ENCODE data around the gene MMEL1.
"Not testable (repeated sequence)": the region's sequence is repeated elsewhere in the genome, so short reads cannot be mapped to it uniquely, and the experiment has no call there.

Gene MMEL1

DNA sequence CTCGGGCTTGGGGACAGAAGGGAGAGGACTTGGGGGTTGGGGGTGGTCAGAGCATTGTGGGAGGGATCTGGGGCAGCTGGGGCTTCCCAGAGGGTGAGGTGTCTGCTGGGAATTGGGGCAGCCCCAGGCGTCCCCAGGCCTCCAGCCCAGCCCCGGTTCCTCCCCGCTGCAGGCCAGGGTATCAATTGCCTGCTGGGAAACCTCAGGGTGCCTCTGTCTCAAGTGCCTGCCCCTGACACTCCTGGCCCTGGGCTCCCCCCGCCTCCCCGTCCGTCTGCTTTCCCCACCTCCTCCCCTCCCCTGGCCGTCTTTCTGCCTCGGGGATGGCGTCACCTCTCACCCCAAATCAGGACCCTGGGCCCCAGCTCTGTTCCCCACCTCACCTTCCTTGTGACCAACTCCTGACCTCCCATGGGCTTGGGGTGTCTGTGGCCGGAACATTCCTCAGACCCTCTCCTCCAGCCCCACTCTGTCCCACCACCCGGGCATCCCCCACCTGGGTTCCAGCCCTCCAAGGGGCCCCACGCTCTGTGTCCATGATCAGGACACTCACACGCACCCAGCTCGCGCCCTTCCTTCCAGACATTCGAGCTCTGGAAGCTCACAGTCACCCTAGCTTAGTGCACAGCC, 64.5 kb downstream of the MMEL1 start:
- not testable (repeated sequence) for FAIRE-seq

DNA sequence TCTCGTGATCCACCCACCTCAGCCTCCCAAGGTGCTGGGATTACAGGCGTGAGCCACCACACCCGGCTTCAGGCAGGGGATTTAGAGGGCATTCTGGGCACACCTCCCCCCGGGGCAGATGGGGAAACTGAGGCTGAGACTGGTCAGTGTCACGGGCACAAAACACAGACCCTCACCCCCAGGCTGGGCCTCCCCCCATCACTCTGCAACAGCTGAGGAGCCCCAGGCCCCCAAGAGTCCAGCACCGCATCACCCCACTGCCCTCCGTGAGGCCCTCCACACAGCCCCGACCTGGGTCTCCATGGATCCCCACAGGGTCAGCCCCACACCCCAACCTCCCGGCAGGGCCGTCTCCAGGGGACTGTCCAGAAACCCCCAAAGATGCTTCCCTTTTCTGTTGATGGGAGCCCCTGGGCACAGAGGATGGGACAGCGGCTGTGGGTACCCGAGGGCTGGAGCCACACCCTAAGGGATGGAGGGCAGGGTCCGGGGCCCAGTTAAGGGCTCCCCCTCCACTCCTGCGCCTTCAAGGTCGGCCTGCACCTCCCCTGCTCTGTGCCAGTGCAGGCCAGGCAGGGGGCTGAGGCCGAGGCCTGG, 65.6 kb downstream of the MMEL1 start:
- no peak for FAIRE-seq

DNA sequence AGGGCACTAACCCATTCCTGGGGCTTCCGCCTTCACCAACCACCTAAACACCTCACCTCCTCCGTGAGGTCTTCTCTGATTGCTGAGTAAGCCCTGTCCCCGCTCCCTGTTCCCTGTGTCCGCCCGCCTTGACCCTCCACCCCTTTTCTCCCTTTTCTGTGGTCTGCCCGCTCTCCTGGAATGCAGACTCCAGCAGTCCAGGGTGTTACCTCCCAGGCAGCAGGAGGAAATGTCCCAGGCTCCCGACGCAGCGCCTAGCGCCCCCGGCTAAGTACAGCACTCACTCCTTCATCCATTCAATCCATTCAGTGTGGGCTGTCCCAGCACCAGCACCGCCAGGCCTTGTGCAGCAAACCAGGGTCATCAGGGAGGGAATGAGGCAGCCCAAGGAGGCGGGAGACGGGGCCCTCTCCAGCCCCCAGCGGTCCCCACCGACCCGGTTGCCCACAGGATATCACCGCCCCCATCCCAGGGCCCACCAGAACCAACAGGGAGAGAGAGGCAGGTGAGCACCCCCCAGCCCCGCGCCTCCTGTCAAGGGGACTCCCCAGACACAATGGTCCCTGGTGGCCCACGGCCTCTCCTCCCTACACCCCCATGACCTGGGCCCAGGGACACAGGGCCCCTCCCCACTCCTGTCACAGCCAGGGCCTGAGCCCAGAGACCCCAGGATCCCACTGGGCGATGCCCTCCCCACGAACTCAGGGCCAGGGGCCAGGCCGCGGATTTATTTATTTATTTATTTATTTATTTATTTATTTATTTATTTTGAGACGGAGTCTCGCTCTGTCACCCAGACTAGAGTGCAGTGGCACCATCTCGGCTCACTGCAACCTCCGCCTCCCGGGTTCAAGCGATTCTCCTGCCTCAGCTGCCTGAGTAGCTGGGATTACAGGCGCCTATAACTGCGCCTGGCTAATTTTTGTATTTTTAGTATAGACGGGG, 66.4 kb downstream of the MMEL1 start:
- no peak for FAIRE-seq

DNA sequence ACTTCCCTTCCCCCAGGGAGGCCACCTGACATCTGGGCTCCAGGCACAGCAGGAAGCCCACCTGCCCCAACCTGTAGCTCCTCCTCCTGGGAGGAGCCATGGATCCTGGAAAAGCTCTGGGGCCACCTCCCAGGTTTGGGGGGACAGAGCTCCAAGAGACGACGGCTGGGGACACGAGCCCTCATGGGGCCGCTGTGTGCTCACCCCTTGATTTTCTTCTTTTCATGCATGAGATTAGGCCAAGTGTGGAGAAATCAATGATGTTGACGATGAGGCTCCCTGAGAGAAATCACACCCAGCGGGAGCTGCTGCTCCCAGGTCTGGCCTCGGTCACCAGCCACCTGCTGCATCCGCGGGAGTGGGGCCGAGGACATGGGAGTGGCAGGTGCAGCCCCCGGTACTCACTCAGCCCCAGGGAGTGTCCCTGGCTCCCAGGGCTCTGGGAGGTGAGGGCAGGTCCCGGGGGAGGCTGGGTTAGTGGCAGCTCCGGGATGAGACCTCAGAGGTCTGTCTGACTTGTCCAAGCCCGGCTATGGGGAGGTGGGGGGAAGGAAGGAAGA, 67.9 kb downstream of the MMEL1 start:
- FAIRE-seq, result no peak

DNA sequence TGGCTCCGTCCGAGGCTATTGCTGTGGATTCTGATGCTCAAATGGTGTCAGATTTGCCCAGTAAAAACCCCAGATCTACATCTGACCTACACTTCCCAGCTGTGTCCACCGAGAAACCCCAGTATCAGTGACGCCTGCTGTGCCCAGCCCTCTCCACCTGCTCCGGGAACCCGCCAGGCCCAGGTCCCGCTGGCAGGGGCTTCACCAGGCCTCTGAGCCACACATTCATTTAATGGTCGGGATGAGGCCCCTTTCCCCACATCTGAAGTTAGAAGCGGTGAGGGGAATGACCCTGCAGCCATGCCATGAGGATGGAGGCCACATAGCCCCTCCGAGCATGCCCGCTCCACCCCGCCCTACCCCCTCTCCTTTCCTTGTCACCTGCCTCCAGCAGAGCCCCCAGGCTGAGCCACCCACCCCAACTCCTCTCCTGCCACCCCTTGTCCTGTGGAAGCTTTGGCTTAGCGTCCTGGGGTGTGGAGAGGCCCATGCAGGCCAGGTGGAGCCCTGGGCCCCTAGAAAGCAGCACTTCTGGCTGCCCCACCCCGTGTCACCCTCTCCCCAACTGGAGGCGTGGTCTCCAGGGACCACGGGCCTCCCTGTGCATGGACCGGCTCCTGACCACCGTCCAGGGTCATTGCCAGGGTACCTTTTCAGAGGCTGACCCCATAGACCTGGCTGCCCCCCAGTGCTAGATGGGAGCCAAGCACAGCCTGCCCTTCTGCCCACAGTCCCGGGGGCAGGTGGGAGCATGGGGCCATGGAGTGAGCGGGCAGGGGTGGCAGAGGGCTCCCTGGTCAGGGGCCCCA, 68.6 kb downstream of the MMEL1 start:
- FAIRE-seq, result no peak

DNA sequence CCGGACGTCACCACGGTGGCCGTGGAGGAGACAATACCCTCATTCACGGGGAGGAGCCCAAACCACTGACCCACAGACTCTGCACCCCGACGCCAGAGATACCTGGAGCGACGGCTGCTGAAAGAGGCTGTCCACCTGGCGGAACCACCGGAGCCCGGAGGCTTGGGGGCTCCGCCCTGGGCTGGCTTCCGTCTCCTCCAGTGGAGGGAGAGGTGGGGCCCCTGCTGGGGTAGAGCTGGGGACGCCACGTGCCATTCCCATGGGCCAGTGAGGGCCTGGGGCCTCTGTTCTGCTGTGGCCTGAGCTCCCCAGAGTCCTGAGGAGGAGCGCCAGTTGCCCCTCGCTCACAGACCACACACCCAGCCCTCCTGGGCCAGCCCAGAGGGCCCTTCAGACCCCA, 69.6 kb downstream of the MMEL1 start:
- FAIRE-seq, result no peak

DNA sequence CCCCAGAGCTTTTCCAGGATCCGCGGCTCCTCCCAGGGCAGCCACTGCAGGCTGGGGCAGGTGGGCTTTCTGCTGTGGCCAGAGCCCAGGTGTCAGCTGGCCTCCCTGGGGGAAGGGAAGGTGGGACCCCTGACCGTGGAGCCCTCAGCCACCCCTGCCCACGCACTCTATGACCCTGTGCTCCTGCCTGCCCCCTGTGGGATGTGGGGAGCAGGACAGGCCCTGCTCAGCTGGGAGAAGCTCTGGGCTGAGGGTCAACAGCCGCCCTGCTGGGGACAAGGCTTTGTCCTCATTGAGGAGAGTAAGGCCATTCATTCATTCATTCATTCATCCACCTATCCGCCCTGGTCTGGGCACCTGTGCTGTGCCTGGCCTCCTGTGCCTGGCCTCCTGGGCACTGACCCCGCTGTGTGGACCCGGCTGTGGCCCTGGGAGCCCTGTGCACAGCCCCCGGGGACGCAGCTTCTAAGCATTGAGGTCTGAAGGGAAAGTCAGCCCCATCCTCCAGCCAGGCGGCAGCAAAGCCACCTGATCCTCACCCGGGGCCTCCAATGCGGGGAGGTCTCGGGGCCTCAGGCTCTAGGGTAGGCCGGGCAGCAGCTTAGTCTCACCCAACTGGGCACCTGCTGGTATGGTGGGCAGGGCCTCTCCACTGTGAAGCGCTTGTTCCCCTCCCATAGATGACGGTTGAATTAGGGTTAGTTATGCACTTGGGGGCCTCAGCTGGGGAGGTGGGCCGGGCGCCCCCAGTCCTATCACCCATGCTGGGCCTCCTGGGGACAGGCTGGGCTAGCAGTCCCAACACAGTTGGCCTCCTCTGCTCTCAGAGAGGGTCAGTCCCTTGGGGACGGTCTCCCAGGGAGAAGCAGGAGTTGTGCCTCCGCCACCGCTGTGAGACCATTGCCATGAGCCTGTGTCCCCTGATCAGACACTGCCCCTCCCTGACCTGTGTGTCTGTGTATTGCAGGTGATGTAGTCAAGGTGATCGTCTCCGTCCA, 70.6 kb downstream of the MMEL1 start:
- no peak for FAIRE-seq

DNA sequence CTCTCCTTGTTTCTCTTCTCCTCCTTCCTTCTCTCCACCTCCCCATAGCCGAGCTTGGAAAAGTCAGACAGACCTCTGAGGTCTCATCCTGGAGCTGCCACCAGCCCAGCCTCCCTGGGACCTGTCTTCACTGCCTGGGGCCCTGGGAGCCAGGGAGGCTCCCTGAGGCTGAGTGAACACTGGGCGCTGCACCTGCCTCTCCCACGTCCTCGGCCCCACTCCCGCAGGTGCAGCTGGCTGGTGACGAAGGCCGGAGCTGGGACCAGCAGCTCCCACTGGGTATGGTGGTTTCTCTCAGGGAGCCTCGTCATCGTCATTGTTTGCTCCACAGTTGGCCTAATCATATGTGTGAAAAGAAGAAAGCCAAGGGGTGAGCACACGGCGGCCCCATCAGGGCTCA, 71.4 kb downstream of the MMEL1 start:
- FAIRE-seq, result no peak

DNA sequence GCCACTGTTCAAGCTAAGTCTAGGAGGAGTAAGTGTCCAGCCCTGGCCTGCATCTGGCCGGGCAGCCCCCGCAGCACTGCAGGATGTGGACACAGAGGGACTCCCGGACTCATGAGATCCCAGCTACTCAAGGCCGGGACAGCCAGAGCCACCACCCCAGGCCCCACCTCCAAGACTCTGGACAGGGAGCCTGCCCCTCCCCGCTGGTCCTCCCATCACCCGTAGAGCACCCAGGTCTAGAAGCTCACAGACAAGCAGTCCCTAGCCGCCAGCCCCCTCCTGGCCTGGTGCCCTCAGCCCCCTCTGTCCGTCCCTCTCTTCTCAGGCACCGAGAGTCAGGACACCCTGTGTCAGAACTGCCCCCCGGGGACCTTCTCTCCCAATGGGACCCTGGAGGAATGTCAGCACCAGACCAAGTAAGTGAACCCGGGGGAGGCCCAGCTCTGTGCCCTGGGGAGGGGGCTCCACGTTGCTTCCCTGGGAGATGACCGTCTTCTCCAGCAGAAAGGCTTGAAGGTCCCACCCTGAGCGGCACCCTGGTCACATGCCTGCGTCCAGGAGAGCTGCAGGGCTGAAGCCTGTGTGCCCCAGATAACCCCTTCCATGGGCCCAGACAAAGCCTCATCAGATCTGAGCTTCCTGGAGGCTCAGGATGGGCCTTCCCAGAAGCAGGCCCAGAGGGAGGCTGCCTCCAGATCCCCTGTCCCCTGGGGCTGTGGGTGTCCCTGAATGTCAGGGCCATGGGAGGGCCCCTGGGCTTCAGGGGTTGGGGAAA, 72.3 kb downstream of the MMEL1 start:
- no peak for FAIRE-seq

DNA sequence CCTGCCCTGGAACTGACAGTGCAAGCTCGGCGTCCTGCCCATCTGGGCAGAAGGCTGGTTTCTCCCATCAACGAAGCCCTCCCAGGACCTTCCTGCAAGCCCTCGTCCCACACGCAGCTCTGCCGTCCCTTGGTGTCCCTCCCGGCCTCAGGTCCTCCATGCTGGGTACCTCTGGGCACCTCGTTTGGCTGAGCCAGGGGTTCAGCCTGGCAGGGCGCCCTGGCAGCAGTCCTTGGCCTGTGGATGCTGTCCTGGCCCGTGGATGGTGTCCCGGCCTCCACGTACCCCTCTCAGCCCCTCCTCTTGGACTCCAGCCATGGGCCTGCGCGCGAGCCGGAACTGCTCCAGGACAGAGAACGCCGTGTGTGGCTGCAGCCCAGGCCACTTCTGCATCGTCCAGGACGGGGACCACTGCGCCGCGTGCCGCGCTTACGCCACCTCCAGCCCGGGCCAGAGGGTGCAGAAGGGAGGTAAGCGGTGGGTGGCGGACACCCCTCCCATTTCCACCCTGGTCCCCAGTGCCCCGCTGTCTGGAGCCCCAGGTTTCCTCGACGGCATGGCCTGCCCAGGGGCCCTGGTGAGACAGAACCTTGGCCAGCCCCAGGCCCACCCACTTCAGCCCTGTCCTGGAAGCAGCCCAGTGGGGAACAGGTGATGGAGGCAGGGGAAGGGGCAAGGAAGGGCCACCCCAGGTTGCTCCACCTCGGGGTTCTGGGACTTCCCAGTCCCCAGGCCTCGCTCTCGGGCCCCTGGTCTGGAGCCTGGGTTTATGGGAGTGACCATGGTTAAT, 73.1 kb downstream of the MMEL1 start:
- no peak for FAIRE-seq

DNA sequence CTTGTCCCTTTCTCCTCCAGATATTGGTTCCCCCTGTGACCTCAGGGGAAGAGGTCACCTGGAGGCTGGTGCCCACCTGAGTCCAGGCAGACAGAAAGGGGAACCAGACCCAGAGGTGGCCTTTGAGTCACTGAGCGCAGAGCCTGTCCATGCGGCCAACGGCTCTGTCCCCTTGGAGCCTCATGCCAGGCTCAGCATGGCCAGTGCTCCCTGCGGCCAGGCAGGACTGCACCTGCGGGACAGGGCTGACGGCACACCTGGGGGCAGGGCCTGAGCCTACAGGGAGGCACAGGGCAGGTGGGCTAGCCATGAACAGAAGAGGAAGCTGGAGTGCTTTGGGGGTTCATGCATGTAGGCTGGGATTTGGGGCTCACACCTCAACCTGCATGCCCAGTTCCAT, 74.0 kb downstream of the MMEL1 start:
- FAIRE-seq, result no peak

DNA sequence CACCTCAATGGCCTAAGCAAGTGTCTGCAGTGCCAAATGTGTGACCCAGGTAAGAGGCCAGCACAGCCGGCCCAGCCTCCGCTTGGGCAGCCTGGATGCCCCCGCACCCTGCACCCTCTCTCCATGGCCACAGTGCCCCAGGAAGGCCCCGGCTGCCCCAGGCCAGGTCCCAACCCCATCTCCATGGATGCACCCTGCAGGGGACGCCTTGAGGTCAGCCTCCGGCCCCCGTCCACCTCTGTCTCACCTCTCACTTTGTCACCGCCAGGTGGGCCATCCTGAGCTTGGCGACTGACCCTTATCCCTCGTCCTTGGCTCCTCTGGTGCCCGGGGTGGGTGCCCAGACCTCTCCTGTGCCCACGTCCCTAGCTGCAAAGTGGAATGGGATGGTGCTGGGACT, 74.4 kb downstream of the MMEL1 start:
- FAIRE-seq, result no peak

DNA sequence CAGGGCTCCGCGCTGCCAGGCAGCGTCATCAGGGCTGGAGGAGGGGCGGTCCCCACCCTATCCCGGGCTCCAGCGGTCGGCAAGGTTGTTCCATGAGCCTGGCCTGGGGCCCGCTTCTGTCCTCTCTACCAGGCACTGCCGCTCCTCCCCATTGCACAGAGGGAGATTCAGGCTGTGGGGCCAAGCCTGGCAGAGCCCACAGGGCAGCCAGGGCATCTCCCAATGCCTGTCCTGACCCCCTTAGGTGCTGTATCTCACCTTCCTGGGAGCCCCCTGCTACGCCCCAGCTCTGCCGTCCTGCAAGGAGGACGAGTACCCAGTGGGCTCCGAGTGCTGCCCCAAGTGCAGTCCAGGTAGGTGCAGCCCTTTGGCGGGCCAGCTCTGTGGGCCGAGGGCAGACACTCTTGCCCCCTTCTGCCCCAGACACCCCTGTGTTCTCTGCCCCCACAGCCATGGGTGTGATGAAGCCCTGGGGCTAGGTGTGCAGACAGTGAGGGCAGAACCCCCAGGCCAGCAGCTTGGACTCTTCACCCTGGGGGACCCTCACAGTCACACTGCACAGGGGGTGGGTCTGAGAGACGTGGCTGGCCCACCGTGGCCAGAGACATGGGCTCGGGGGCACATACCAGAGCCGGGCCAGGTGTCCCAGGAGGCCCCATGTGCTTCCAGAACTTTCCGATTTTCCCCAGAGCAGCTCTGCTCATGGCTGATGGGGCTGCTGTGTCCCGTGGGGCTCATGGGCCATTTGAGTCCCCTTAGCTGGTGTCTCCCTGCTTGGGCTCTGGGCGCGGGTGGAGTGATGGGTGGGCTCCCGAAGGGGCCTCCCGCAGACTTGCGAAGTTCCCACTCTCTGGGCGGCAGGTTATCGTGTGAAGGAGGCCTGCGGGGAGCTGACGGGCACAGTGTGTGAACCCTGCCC, 75.1 kb downstream of the MMEL1 start:
- FAIRE-seq, result no peak

DNA sequence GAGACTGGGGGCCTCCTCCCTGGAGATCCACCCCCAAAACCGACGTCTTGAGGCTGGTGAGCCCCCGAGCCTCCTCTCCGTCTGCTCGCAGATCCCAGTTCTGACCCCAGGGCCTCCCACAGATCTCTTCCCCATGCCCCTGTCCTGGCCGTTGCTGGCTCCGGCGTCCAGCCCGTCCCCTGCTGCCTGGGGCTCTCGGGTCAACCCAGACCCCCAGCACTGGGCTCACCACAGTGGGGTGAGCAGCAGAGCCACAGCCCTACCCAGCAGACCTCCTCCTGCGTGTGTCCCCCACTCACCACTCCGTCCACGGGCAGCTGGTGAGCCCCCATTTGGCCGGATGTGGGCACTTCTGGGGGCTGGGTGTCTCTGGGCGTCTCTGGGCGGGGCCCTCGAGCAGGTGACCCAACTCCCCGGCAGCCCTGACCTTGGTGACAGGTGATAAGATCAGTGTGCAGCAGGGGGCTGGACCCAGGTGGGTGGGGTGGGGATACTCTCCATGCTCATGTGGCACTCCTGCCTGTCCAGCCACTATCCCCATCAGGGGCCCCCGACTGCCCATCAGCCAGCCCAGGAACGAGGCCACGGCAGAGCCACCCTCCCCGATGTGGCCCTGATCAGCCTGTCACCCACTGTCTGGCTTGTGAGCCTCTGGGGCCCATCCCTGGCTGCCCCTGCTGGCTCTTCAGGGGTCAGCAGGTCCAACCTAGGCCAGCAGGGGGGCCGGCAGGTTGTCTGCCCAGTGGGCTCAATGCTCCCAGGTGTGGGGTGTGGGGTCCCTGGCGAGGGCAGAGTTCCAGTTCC, 75.9 kb downstream of the MMEL1 start:
- FAIRE-seq, result no peak

DNA sequence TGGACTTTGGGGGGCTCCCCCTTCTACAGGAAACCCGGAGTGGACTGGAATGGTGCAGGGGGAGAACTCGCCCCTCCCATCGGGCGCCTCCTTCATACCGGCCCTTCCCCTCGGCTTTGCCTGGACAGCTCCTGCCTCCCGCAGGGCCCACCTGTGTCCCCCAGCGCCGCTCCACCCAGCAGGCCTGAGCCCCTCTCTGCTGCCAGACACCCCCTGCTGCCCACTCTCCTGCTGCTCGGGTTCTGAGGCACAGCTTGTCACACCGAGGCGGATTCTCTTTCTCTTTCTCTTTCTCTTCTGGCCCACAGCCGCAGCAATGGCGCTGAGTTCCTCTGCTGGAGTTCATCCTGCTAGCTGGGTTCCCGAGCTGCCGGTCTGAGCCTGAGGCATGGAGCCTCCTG, 76.5 kb downstream of the MMEL1 start, which contains the start of gene TNFRSF14:
TSS of gene TNFRSF14 (plus strand) at position 95 of the 401 bp plus-strand sequence. CDS start at position 389, 294 bp downstream.
- FAIRE-seq, result no peak

DNA sequence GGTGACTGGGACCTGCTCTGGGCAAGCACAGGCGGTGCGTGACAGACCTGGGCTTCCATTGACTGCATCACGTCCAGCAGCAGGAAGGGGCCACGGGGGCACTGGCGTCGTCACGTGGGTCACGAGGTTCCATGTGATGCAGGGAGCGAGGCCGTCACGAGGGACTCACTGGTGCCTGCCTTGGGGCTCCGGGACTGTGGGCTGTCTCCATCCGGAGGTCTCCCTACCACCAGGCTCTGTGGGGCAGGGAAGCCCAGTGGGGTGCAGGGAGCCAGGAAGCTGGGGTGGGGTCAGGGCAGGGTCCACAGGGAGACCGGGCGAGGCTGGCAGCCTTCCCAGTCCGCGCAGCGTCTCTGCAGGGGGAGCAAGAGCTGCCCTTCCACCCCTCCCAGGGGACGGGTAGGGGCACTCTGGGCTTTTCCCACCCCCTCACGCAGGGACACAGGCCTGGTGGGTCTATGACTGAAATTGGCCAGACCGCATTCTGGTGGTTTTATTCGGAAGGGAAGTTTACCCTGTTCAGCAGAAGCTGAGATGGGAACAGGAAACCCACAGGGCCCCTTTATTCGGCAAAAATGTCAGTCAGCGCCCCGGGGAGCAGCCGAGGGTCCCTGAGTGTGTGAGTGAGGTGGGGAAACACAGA, 77.1 kb downstream of the MMEL1 start:
- no peak for FAIRE-seq

Data from islet of Langerhans (tissue), 1 donor.